ENCODE results near the gene ADCY7. TPM values are rescaled to one million over a fixed set of nuclear protein-coding genes. Genes with fewer than 3 reads are reported as not detected.

Gene ADCY7
- total RNA-seq, 1 experiment from 2014 or later = 34.2 TPM

GRCh38 chr16:50259334-50260205 lies 6.8 kb upstream of the ADCY7 start:
- H2AFZ ChIP-seq (ENCODE audit: low read depth, low read length, poor library complexity, severe bottlenecking) = no peak overlapping the region
- no peak for TF ChIP-seq SRF (IDR thresholded peaks at IDR 0.05; ENCODE audit: low read depth)
- TF ChIP-seq ZBTB33 (IDR thresholded peaks at IDR 0.05; ENCODE audit: extremely low read depth, insufficient replicate concordance, low read length) = no peak
- no peak for TF ChIP-seq JUND (IDR thresholded peaks at IDR 0.05)
- TF ChIP-seq MAX (IDR thresholded peaks at IDR 0.05) = no peak
- TF ChIP-seq ZFX (IDR thresholded peaks at IDR 0.05) = no peak
- no peak for TF ChIP-seq CEBPB (IDR thresholded peaks at IDR 0.05; ENCODE audit: low read depth)
- no peak for TF ChIP-seq SIN3A (IDR thresholded peaks at IDR 0.05; ENCODE audit: low read depth)
- no peak for TF ChIP-seq CBX3 (IDR thresholded peaks at IDR 0.05; ENCODE audit: low read depth)
- no peak for TF ChIP-seq TCF7L2 (IDR thresholded peaks at IDR 0.05; ENCODE audit: borderline replicate concordance, extremely low read depth, insufficient read depth, insufficient read length)
- no peak for TF ChIP-seq SP1 (IDR thresholded peaks at IDR 0.05; ENCODE audit: low read depth)
- TF ChIP-seq POLR2AphosphoS5 (IDR thresholded peaks at IDR 0.05; ENCODE audit: low read depth, low read length) = no peak
- no peak for TF ChIP-seq FOSL1 (IDR thresholded peaks at IDR 0.05; ENCODE audit: low read depth)
- TF ChIP-seq ELF1 (IDR thresholded peaks at IDR 0.05; ENCODE audit: borderline replicate concordance, low read depth) = no peak
- TF ChIP-seq RAD21 (IDR thresholded peaks at IDR 0.05; ENCODE audit: low read depth) = no peak
- intact Hi-C loops (cut with micrococcal nuclease) = no loop called here
- H3K9ac ChIP-seq (ENCODE audit: low read length) = no peak overlapping the region
- H3K9me2 ChIP-seq (ENCODE audit: insufficient read depth) = no peaks in the 10 kb centered on the region
- H3K27me3 ChIP-seq (ENCODE audit: insufficient read depth, low read length) = no peaks in the 10 kb centered on the region
- H4K20me1 ChIP-seq (ENCODE audit: insufficient read depth) = no peaks in the 10 kb centered on the region
- BruUV-seq (replicated peaks) = no TSS peak
- H3K36me3 ChIP-seq (ENCODE audit: control insufficient read depth in 1 of 2, insufficient read depth in 2 of 2, low read length in 2 of 2) = no peaks in the 10 kb centered on the region
- no peaks in the 10 kb centered on the region for H3K9me3 ChIP-seq (ENCODE audit: control insufficient read depth in 1 of 2, insufficient read depth in 1 of 2, low read depth in 1 of 2, low read length in 2 of 2)
- H3K4me2 ChIP-seq (ENCODE audit: low read length) = no peak overlapping the region
- DNase-seq (ENCODE audit: low read depth, low spot score) (no peak), ATAC-seq (0 out of 2 replicates have a peak, but pooled peaks have one; percentile 24)
- H3K4me3 ChIP-seq (replicated peaks in 1 of 2; ENCODE audit: low read depth in 1 of 2, low read length in 2 of 2) = no peak overlapping the region
- H3K27ac ChIP-seq (ENCODE audit: low read depth, low read length) = no peak overlapping the region
- H3K4me1 ChIP-seq (ENCODE audit: control insufficient read depth in 1 of 2, insufficient read depth in 2 of 2, low read length in 2 of 2) = peaks cover 12 to 18% of the 10 kb centered on the region in 2 experiments; a peak in 3 of 4 replicates
- CTCF ChIA-PET = interaction anchor here (1.0 kb wide), 1 partner anchor 49 kb away, joined by 4 read pairs; no protein-coding TSS in a partner anchor
- POLR2A ChIA-PET = no interaction called here
- H3K79me2 ChIP-seq (ENCODE audit: insufficient read depth, low read length) = no peaks in the 10 kb centered on the region
- RAD21 ChIA-PET (ENCODE audit: low non-redundant PET in 1 of 2, low total read pairs in 2 of 2, uncharacterized antibody in 2 of 2, unreplicated experiment in 2 of 2) = no interaction called here
